Ramos (cell line): ENCODE results near the gene ADAM29.

Source experiments
- in situ Hi-C: fragments of 300-500 bp; cut with MboI; formaldehyde crosslinking; loops from one replicate; pipeline ENCODE4 v1.14.3; 2022; ENCODE audit warnings: low sequenced_read_pairs; ENCODE audit not compliant: unreplicated experiment

ADAM29 gene

GRCh38 chr4:174918058-174918457 lies at the start of gene ADAM29:
Gene ADAM29, plus strand, starts transcription at chr4:174918358. Its CDS starts 57,168 bp downstream, at chr4:174975526.
- in situ Hi-C loops = no loop called here

- in situ Hi-C loops = no loop called here
Observed at GRCh38 chr4:174869339-174869738, 48.8 kb upstream of the ADAM29 start.

- in situ Hi-C loops = loop anchor here (10.0 kb wide), 1 partner anchor 384 kb away; no protein-coding TSS in a partner anchor
Observed at GRCh38 chr4:174870311-174870710, 47.8 kb upstream of the ADAM29 start.

GRCh38 chr4:174871407-174871806 lies 46.8 kb upstream of the ADAM29 start:
- in situ Hi-C loops = loop anchor here (10.0 kb wide), 1 partner anchor 383 kb away; no protein-coding TSS in a partner anchor

- in situ Hi-C loops = loop anchor here (10.0 kb wide), 1 partner anchor 382 kb away; no protein-coding TSS in a partner anchor
Observed at GRCh38 chr4:174873146-174873545, 45.0 kb upstream of the ADAM29 start.

GRCh38 chr4:174873931-174874330 lies 44.2 kb upstream of the ADAM29 start:
- in situ Hi-C loops = loop anchor here (10.0 kb wide), 1 partner anchor 381 kb away; no protein-coding TSS in a partner anchor

GRCh38 chr4:174874898-174875297 lies 43.3 kb upstream of the ADAM29 start:
- in situ Hi-C loops = loop anchor here (10.0 kb wide), 1 partner anchor 380 kb away; no protein-coding TSS in a partner anchor

- in situ Hi-C loops = no loop called here
Observed at GRCh38 chr4:174880001-174880400, 38.2 kb upstream of the ADAM29 start.

GRCh38 chr4:174882317-174882992 lies 35.7 kb upstream of the ADAM29 start:
- in situ Hi-C loops = no loop called here

GRCh38 chr4:174907508-174907907 lies 10.7 kb upstream of the ADAM29 start:
- in situ Hi-C loops = no loop called here

GRCh38 chr4:174910271-174910670 lies 7.9 kb upstream of the ADAM29 start:
- in situ Hi-C loops = no loop called here

- in situ Hi-C loops = no loop called here
Observed at GRCh38 chr4:174912919-174913543, 5.1 kb upstream of the ADAM29 start.

- in situ Hi-C loops = no loop called here
Observed at GRCh38 chr4:174919886-174920423, 1.8 kb downstream of the ADAM29 start.

- in situ Hi-C loops = loop anchor here (25.0 kb wide), 1 partner anchor 1385 kb away; the partner anchor contains the start of gene SPCS3
Observed at GRCh38 chr4:174926958-174927357, 8.8 kb downstream of the ADAM29 start.

- in situ Hi-C loops = loop anchor here (25.0 kb wide), 1 partner anchor 1384 kb away; the partner anchor contains the start of gene SPCS3
Observed at GRCh38 chr4:174928174-174928573, 10.0 kb downstream of the ADAM29 start.

- in situ Hi-C loops = loop anchor here (25.0 kb wide), 1 partner anchor 1384 kb away; the partner anchor contains the start of gene SPCS3
Observed at GRCh38 chr4:174928575-174929253, 10.6 kb downstream of the ADAM29 start.

GRCh38 chr4:174929346-174929745 lies 11.2 kb downstream of the ADAM29 start:
- in situ Hi-C loops = loop anchor here (25.0 kb wide), 1 partner anchor 1383 kb away; the partner anchor contains the start of gene SPCS3

GRCh38 chr4:174930895-174931294 lies 12.7 kb downstream of the ADAM29 start:
- in situ Hi-C loops = loop anchor here (25.0 kb wide), 1 partner anchor 1381 kb away; the partner anchor contains the start of gene SPCS3

- in situ Hi-C loops = loop anchor here (25.0 kb wide), 1 partner anchor 1379 kb away; the partner anchor contains the start of gene SPCS3
Observed at GRCh38 chr4:174933083-174933482, 14.9 kb downstream of the ADAM29 start.

- in situ Hi-C loops = loop anchor here (25.0 kb wide), 1 partner anchor 1378 kb away; the partner anchor contains the start of gene SPCS3
Observed at GRCh38 chr4:174934360-174934759, 16.2 kb downstream of the ADAM29 start.
